C4-2B (cell line): ENCODE measurements around the gene PRX.
"Not testable (repeated sequence)": the region's sequence is repeated elsewhere in the genome, so short reads cannot be mapped to it uniquely, and the experiment has no call there.

Source experiments
- H3K27ac ChIP-seq: fragments of 450-650 bp; 2 replicates; pipeline ENCODE4 v1.5.1; 2017
- ZFX ChIP-seq: fragments of 450-650 bp; IDR thresholded peaks from 2 replicates; pipeline ENCODE4 v1.6.1; 2017
- TF ChIP-seq, protein P1 (sequence below): fragments of 450-650 bp; conservative IDR thresholded peaks from 2 replicates; pipeline ENCODE4 v1.5.1; 2017; ENCODE audit warnings: mild to moderate bottlenecking

Gene PRX

DNA sequence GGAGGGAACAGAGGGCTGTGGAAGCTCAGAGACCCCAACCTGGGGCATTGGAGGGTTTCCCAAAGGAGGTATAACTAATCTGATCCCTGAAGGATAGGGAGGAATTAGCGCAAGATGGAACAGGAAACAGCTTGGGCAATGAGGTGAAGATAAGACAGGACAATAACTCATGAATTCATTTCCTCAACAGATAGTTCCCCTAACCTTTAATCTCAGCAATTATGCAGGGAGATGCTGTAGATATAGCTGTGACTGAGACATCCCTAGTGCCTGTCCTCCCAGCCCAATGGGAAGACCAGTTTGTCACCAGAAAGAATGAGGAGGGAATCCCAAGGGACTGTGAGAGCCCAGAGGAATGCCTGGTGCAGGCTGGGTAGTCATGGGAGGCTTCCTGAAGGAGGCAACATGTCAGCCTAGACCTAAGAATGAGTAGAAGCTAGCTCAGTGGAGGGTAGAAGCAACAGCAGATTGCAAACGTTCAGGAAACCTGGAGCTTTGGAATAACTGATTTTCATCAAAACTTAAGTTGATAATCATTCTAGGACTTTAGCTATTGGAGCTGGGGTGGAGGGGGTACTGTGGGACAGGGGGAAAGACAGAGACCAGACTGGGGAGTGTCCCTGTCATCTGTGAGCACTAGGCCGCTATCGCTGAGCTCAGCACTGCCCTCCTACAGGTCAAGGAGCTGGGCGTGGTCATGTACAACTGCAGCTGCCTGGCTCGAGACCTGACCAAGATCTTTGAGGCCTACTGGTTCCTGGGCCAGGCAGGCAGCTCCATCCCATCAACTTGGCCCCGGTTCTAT is 42.0 kb downstream of the PRX start:
- TF ChIP-seq, protein P1, sequence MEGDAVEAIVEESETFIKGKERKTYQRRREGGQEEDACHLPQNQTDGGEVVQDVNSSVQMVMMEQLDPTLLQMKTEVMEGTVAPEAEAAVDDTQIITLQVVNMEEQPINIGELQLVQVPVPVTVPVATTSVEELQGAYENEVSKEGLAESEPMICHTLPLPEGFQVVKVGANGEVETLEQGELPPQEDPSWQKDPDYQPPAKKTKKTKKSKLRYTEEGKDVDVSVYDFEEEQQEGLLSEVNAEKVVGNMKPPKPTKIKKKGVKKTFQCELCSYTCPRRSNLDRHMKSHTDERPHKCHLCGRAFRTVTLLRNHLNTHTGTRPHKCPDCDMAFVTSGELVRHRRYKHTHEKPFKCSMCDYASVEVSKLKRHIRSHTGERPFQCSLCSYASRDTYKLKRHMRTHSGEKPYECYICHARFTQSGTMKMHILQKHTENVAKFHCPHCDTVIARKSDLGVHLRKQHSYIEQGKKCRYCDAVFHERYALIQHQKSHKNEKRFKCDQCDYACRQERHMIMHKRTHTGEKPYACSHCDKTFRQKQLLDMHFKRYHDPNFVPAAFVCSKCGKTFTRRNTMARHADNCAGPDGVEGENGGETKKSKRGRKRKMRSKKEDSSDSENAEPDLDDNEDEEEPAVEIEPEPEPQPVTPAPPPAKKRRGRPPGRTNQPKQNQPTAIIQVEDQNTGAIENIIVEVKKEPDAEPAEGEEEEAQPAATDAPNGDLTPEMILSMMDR: no peak
- no peak for TF ChIP-seq ZFX

DNA sequence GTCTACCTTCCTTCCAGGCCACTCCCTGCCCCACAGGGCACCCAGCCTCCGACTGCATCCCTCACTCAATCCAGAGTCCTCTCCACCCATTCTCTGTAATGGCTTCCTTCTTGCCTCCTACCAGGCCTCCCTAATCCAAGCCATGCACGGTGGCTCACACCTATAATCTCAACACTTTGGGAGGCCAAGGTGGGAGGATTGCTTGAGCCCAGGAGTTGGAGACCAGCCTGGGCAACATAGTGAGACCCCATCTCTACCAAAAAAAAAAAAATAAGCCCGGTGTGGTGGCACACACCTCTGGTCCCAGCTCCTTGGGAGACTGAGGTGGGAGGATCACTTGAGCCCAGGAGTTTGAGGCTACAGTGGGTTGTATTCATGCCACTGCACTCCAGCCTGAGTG is 42.9 kb downstream of the PRX start:
- not testable (repeated sequence) for H3K27ac ChIP-seq

More for the DNA sequence above, 42.0 kb downstream of the PRX start:
- no peak overlapping the region for H3K27ac ChIP-seq

DNA sequence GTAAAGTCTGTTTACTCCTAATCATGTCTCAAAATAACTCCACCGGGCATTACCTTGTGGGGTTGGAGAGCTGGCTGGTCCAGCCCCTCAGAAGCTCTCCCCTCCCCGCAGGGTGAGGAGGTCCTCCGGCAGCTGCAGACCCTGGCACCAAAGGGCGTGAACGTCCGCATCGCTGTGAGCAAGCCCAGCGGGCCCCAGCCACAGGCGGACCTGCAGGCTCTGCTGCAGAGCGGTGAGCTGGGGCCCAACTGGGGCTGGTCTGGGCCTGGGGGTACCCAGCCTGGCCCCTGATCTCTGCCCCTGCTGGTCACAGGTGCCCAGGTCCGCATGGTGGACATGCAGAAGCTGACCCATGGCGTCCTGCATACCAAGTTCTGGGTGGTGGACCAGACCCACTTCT is 43.4 kb downstream of the PRX start:
- no peak overlapping the region for H3K27ac ChIP-seq
- TF ChIP-seq, protein P1: no peak
- no peak for TF ChIP-seq ZFX

DNA sequence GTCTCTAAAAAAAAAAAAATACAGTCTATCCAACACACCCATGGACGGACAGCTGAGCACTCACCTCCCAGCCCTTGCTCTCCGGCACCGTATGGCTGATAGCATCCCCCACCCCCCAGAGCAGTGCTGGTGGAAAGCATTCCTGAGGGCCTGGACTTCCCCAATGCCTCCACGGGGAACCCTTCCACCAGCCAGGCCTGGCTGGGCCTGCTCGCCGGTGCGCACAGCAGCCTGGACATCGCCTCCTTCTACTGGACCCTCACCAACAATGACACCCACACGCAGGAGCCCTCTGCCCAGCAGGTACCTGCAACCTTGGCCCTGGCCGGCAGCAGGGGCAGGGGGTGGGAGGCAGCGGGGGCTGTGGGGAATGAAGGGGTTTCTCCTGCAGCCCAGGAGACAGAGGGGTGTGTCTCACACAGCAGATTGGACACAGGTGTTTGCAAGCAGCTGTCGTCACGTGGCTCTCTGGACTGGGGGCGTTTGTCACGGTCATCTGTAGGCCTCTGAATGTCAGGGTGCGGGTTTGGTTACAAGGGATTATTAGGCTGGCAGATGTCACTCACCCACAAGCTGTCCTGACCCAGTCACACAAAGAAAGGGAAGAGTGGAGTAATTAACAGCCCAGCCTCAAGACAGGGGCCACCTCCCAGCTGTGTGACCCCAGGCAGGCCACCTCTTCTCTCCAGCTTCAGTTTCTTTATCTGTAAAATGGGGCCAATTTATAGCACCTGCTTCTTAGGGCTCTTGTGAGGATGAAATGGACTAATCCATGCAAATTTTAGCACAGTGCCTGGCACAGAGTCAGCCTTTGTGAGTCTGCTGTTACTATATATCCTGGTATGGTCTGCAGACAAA is 45.4 kb downstream of the PRX start:
- H3K27ac ChIP-seq: no peak overlapping the region
- TF ChIP-seq, protein P1: no peak
- TF ChIP-seq ZFX: no peak

DNA sequence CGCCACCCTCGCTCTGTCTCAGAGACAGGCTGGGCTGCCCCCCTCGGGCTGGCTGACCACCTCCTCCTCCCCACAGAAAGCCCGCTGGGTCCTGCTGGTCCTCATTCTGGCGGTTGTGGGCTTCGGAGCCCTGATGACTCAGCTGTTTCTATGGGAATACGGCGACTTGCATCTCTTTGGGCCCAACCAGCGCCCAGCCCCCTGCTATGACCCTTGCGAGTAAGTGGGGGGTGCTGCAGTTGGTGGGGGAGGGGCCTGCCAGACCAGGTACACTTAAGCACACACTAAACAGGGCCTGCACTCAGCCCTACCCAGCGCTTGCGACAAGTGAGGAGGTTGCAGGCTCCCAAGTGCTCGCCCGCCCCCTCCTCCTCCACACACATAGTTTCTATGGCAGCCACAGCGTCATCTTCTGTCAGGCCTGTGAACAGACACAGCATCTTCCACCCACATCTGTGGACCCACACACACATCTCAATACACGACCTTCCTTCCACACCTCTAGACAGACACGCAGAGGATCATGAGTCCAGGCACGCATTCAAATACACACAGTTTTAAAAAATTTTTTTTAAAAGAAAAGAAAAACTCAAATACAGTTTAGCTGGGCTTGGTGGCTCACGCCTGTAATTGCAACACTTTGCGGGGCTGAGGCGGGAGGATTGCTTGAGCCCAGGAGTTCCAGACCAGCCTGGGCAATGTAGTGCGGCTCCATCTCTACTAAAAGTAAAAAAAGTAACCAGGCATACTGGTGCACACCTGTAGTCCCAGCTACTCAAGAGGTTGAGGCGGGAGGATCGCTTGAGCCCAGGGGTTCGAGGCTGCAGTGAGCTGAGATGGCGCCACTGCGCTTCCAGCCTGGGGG is 46.2 kb downstream of the PRX start:
- H3K27ac ChIP-seq: no peak overlapping the region
- no peak for TF ChIP-seq ZFX
- TF ChIP-seq, protein P1: no peak

DNA sequence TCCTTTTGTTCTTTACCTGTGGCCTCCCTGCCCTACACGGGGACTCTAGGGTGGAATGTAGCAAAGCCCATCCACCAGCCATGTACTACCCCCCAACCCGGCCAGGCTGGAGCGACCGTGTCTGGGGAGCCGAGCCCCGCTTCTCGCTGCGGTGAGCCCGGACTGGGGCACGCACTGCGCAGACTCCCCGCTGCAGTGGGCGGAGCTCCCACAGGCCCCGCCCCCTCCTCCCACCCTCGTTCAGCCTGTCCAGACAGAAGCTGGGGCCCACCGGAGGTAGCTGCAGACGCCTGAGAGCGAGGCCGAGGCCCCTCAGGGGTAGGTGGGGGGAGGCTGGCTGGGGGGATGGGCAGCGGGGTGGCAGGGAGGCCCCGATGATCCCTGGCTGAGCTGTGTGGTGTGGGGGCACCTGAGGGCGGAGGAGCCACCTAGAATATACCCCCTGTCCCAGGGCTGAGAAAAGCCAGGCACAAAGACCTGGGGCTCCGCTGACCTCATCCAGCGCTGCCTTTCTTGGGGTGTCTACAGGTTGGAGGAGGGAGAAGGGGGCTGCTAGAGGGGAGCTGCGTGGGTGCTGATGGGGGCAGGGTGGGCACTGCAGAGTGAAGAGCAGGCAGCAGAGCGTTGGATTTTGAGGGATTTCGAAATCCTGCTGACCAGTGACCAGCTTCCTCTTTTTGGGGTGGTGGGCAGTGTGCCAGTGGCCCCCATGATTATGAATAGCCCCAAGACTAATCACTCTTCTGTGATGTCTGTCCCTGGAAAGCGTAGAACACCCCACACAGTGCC is 47.4 kb downstream of the PRX start:
- TF ChIP-seq, protein P1: no peak
- no peak for TF ChIP-seq ZFX
- no peak overlapping the region for H3K27ac ChIP-seq

DNA sequence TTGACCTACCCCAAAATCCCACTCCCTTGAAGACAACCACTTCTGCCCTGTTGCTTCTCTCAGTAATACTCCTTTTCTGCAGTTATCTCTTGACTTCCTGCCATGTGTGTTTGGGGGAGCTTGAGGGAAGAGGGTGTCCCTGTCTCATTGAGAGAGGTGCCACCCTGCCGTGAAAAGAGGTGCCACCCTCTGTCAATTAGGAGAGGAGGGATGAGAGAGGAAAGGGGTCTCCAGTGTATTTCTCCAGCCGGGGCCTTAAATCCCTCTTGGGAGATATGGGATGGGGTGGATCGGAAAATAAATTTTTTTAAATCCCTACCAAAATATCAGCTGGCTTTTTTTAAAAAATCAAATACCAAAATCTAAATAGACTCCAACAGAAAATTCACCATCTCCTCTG is 48.2 kb downstream of the PRX start:
- TF ChIP-seq, protein P1: no peak
- no peak for TF ChIP-seq ZFX
- H3K27ac ChIP-seq: no peak overlapping the region
